ENCODE measurements around the gene OR1D5.
"Not testable (repeated sequence)": the region's sequence is repeated elsewhere in the genome, so short reads cannot be mapped to it uniquely, and the experiment has no call there.

The OR1D5 gene

DNA sequence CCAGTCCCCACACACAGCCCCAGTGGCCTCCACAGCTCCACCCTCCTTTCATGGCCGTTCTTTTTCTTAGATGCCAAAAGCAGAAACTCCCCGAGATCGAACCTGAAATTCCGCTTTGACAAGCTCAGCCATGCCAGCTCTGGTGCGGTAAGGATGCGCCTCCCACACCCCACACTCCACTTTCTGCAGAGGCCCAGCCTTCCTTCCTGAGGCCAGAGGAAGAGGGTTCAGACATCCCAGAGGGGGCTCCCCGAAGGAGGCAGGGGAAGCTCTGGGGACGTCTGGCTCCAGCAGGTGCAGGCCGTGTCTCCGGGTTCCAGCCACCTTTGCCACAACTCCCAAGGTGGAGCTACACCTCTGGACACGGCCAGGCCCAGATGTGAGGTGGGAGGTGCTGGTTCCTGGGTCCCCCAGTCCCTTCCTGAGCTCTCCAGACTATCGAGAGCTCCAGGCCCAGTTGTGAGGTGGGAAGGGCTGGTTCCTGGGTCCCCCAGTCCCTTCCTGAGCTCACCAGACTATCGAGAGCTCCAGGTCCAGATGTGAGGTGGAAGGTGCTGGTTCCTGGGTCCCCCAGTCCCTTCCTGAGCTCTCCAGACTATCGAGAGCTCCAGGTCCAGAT lies 32.4 kb downstream of the OR1D5 start:
- not testable (repeated sequence) for DNase-seq

DNA sequence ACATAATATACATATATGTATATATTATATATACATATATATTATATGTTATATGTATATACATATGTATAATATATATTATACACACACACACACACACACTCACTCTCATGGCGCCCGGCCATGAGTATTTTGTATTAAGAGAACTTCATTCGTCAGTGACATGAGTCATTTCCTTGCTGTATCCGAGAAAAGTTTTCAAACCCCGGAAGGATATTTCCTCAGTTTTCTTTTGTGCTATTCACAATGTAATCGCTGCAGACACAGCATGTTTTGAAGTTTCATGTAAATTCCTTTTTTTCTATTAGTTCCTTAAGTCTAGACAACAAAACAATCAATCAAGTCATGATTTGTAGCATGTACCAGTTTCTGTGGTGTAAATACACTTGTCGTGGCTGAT lies 33.3 kb downstream of the OR1D5 start:
- no peak for DNase-seq

DNA sequence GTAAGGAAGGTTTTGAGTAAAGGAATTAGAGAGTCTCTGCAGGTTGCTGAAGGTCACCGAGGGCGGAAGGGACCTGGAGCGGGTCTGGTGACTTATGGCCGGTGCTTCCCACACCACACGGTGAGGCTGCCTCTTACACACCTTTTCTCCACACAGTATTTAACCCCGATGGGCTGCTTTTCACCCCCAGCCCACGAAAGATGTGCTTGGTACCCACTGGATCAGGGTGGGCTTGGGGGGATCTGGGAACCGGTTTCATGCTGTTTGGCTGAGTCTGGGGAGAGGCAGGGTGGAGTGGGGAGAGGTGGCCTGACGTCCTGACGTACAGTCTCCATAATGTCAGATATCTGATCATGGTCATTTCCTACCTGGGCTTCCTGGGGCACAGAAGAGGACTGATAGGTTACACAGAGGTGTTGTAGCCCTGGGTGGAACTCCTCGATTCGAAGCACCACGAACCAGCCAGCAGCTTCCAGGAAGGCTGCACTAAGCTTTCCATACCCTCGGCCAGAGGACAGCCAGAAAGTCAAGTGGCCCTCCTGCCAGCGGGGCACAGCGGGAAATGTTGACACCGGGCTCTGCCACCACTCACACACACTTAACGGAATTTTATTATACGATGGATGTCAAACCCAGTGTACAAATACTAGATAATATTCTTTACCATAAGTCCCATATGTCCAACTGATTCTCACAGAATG lies 34.0 kb downstream of the OR1D5 start:
- DNase-seq = no peak

DNA sequence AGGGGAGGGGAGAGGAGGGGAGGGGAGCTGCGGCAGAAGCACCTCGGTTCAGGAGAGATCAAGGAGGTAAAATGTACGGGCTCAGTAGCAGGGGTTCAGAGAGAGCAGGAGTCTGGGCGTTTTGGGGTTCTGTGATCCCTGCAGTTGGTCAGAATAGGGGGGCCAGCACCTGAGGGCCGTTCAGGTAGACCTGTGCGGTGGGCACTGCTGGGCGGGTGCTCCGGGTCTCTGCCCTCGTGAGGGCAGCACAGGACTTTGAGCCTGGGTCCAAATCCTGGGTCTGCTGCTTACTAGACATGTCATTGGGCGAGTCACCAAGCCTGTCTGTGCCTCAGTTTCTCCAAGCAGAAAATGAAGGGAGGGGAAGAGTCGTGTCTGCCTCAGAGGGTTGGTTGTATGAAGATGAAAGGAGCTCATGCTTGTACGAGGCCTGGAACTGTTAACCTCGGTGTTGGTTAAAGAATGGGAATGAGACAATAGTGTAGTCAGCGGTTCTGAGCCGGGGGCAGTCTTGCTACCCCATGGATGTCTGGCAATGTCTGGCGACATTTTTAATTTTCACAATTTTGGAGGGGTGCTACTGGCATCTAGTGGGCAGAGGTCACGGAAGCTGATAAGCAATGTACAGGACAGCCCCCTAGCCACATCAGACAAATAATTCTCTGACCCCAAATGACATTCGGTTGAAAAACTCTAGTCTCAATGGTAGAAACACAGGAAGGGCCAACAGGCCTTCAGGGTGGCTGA lies 35.4 kb downstream of the OR1D5 start:
- DNase-seq = no peak

DNA sequence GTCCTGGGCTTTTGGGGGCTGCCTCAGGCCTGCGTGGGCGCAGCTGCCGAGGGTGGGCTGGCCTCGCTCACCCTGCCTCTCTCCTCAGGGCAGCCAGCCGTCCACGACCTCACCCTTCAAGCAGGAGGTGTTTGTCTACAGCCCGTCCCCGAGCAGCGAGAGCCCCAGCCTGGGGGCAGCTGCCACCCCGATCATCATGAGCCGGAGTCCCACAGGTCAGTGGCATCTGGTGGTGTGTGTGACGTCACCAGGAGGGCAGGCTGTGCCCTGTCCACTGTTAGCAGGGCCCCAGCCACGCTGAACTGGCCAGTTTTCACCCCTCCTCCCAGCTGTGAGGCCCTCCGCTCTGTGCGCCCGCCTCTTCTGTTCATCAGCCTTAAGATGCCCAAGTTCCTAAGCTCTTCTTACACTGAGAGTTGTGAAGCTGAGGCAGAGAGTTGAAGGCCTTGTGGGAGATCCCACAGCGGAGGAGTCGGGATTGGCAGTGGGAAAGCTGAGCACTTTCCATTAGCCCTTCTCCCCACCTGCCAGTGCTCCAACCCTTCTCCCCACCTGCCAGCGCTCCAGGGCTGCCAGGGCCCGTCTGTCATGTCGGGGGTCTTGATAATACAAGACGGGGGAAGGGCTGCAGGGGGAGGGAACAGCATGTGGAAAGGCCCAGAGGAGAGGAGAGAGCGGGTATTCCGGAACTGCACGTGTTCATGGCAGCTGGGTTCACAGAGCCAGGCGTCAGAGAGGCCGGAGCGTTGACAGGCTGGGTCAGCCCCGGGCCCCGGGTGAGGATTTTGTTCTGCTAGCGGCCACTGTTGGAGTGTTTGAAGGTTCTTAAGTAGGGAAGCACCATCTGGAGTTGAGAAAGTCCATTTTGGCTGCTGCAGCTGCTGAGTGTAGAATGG lies 36.3 kb downstream of the OR1D5 start:
- no peak for DNase-seq

DNA sequence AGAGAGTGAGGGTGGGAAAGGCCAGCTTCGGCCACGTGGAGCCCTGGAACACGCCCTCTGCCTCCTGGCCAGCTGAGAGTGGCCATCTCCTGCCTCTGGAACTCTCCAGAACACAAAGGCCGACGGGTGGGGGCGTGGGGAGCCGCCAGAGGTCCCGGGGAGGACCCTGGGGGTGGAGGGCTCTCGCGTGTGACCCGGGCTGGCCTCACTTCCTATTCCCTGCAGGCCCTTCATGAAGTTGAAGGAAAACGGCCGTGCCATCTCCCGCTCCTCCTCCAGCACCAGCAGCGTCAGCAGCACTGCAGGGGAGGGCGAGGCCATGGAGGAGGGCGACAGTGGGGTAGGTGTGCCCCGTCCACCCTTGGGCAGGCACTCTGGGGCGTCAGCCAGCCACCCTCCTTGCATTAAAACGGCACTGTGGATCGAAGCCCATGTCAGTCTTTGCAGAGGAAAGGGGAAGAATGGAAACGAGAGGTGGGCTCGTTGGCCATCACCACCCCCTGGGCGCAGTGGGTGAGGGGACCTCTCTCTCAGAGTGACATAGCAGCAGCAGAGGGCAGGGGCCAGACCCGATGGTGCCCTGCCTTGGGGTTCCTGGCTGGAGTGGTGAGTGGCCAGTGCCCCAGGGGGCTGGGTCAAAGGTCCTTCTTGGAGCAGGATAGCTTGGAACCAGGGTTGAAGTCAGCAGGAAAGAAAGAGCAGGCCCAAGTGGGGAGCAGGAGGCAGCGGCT lies 37.1 kb downstream of the OR1D5 start:
- DNase-seq = no peak

DNA sequence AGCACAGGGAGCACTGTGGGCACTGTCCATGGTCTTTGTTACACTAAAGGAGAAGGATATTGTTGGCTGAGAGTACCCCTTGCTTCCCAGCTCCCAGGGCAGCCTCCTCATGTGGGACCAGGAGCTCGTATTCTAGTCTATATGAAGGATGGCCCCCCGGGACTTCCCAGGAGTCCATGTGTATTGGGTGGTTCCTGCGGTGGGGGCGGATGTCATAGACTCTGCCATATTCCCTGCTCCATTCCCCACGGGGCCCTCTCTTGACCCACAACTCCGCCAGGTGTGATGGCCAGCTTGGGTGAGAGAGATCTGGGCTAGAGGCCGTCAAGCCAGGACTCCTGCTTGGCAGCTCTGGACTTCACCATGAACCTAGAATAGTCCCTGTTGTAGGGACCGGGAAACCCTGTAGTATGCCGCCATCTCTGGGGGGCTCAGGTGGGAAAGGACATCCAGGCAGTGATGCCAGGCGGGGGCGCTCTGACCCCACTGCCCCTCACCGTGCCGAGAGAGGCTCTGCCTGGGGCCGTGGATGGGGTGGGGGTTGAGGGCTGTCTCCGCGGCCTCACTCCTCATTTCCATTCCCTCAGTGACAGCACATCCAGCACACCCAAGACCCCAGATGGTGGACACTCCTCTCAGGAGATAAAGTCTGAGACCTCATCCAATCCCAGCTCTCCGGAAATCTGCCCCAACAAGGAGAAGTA lies 37.8 kb downstream of the OR1D5 start:
- DNase-seq = no peak

DNA sequence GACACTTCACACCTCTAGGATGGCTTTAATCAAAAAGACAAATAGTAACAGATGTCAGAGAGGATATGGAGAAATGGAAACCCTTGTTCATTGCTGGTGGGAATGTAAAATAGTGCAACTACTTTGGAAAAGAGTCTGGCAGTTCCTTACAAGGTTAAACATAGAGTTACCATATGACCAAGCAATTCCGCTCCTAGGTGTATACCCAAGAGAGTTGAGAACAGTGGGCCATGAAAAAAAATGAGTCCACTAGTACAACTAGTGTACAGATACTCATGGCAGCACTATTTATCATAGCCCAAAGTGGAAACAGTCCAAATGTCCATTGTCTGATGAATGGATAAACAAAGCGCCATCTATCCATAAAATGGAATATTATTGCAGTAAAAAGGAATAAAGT lies 39.1 kb downstream of the OR1D5 start:
- DNase-seq = no peak

DNA sequence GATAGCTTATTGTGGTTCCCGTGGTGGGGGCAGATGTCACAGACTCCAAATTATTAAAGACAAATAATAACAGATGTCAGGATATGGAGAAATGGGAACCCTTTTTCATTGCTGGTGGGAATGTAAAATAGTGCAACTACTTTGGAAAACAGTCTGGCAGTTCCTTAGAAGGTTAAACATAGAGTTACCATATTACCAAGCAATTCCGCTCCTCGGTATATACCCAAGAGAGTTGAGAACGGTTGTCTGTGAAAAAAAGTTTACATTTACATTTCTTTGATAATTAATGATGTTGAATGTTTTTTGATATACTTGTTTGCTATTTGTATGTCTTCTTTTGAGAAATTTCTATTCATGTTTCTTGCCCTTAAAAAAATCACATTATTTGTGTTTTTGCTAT lies 41.2 kb downstream of the OR1D5 start:
- no peak for DNase-seq

DNA sequence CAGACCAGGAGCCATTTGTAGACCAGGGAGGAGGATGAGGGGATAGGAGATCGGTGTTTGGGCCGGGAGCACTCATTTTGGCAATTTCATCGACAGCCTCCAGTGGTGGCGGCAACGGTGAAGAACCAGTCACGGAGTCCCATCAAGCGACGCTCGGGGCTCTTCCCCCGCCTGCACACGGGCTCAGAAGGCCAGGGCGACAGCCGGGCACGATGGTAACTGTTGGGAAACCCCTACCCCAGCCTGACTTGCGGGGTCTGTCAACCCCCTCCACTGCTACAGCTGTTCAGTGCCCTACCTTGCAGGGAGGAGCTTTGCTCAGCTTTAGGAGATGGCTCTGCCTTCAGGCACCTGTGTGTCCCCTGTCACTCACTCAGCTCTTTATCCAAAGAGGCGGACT lies 43.0 kb downstream of the OR1D5 start:
- no peak for DNase-seq

DNA sequence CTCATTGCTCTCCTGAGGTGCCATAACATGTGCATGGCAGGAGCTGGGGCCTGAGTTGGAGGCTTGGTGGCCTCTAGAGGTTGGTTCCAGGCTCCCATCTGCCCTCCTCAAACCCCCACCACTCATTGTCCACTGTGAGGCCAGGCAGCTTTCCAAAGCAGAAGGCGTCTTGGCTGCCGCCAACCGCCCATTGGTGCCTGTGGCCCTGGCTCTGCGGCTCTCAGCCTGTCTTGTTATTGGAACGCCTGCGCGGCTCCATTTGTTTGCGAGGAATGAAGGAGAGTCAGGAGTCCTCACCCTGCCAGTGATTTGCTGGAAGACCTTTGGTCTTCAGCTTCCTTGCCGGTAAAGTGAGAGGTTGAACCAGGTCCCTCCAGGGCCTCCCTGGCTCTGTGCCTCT lies 43.6 kb downstream of the OR1D5 start:
- DNase-seq = no peak

DNA sequence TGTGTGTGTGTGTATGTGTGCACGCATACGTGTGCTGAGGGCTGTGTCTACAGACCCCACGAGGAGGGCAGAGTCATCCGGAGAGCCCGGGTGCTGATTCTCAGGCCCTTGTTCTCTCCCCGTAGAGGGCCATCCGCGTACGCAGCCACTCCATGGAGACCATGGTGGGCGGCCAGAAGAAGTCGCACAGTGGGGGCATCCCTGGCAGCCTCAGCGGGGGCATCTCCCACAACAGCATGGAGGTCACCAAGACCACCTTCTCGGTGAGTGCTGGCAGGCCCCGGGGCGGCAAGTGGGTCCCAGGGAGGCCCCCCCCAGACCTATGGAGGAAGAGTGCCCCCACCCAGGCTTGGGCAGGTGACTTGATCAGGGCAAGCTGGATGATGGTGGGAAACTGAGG lies 45.5 kb downstream of the OR1D5 start:
- DNase-seq = no peak

DNA sequence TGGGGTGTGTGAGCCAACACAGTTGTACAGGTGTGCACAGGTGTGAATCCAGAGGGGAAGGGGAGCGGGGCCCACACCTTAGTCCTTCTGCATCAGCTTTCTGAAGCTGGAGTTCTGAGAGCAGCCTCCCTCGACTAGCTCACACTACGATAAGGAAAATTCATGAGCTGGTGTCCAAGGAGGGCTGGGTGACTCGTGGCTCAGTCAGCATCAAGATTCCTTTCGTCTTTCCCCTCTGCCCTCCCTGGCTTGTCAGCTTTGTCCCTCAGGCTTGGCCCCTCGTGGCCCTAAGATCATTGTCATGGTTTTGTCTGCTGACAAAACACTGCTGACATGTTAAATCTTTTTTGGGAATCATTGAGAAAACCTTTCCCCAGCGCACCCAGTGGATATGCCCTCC lies 47.5 kb downstream of the OR1D5 start:
- no peak for DNase-seq

DNA sequence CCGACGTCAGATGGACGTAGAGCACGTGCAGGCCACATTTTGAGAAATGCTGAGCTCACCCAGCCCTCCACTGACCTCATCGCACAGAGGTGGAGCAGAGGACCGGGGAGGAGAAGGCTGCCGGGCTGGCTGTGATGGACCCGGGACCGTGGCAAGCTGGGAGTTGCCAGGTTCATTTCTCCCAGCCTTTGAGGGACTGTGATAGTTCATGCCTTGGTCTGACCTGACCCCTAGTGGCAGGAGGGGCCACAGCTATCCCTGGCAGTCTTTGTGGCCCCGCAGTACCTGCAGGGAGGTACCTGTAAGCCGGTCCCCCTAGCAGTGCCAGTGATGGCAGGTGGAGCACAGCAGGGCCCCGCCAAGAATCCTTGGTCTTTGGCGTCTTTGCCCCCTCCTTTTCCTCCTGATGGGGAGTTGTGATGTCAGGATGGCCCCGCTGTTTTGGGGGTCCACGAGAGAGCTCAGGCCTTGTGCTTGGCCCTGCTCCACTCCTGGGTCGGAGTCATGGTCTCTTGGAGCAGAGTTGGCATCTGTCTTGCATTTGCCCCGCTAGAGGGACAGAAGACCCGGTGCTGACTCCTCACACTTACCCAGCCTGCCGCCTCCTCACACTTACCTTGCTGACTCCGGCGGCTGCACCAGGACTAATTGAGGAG lies 50.4 kb downstream of the OR1D5 start:
- DNase-seq = no peak

All from SIG-M5 (cell line).